HFFc6 (cell line): ENCODE measurements around the gene UCKL1. TPM values are rescaled to one million over a fixed set of nuclear protein-coding genes. Genes with fewer than 3 reads are reported as not detected.

Experiments used
- DNase-seq: peaks from one replicate; pipeline ENCODE4 v3.0.0-alpha.2; 2018
- H3K27ac Mint-ChIP-seq: 2 replicates; pipeline ENCODE4 v1.8.0; 2020; ENCODE audit warnings: mild to moderate bottlenecking, mixed read lengths
- H3K27me3 Mint-ChIP-seq: 2 replicates; pipeline ENCODE4 v1.8.0; 2021; ENCODE audit warnings: mild to moderate bottlenecking, moderate library complexity, mixed read lengths; ENCODE audit not compliant: insufficient read depth
- H3K36me3 Mint-ChIP-seq: 2 replicates; pipeline ENCODE4 v1.8.0; 2021; ENCODE audit warnings: low read depth, mixed read lengths
- H3K4me1 Mint-ChIP-seq: 2 replicates; pipeline ENCODE4 v1.8.0; 2020; ENCODE audit warnings: low read depth, mixed read lengths
- H3K4me3 Mint-ChIP-seq: 2 replicates; pipeline ENCODE4 v1.8.0; 2020; ENCODE audit warnings: mild to moderate bottlenecking, moderate library complexity, mixed read lengths
- H3K9me3 Mint-ChIP-seq: 2 replicates; pipeline ENCODE4 v1.8.0; 2020; ENCODE audit warnings: mild to moderate bottlenecking, mixed read lengths
- CTCF ChIP-seq: fragments of 200-600 bp; sonication (generic); IDR thresholded peaks from 2 replicates; pipeline ENCODE4 v1.5.0; 2021; ENCODE audit warnings: antibody characterized with exemption, mild to moderate bottlenecking
- total RNA-seq, 6 experiments: library from RNA; stranded (reverse); fragmentation: NEBNext Ultra II Directional; extraction: Animal tissue kit (Norgen Biotek cat#: 25700); gene quantifications; 2 replicates in 1 of 6; 3 replicates in 5 of 6; pipeline ENCODE4 v1.2.3, GENCODE V29; 2021

The UCKL1 gene
- total RNA-seq, 6 experiments from 2014 or later = 17.2 to 21.7 (median 19.4) TPM

- no peaks in the 10 kb centered on the region for H3K9me3 Mint-ChIP-seq
- H3K27ac Mint-ChIP-seq = peak overlapping the region; percentile 94
- peaks cover 4% of the 10 kb centered on the region; the same call in 1 of the 2 replicates for H3K36me3 Mint-ChIP-seq
- DNase-seq = no peak
- H3K4me3 Mint-ChIP-seq = no peak overlapping the region
- H3K4me1 Mint-ChIP-seq = peaks cover 26% of the 10 kb centered on the region
- peaks cover 4% of the 10 kb centered on the region for H3K27me3 Mint-ChIP-seq
- TF ChIP-seq CTCF = 0 out of 2 replicates have a peak, but pooled peaks have one; percentile 7
Measured at GRCh38 chr20:63947638-63948456, 8.4 kb downstream of the UCKL1 start.

GRCh38 chr20:63946986-63947637 lies 9.1 kb downstream of the UCKL1 start:
- Mint-ChIP-seq H3K27me3 (peaks cover 4% of the 10 kb centered on the region), H3K9me3 (no peaks in the 10 kb centered on the region), H3K4me3 (no peak overlapping the region; the same call in 1 of the 2 replicates), H3K27ac (peak overlapping the region; percentile 63), H3K4me1 (peaks cover 26% of the 10 kb centered on the region), H3K36me3 (peaks cover 4% of the 10 kb centered on the region; the same call in 1 of the 2 replicates)
- no peak for TF ChIP-seq CTCF
- no peak for DNase-seq

GRCh38 chr20:63945921-63946920 lies 10.0 kb downstream of the UCKL1 start:
- Mint-ChIP-seq H3K9me3 (no peaks in the 10 kb centered on the region), H3K4me1 (peaks cover 26% of the 10 kb centered on the region), H3K36me3 (peaks cover 4% of the 10 kb centered on the region; the same call in 1 of the 2 replicates), H3K27ac (peak overlapping the region; percentile 63; the same call in 1 of the 2 replicates), H3K4me3 (no peak overlapping the region), H3K27me3 (peaks cover 4% of the 10 kb centered on the region)
- no peak for DNase-seq
- TF ChIP-seq CTCF = no peak

GRCh38 chr20:63945031-63945658 lies 11.1 kb downstream of the UCKL1 start:
- no peak for TF ChIP-seq CTCF
- Mint-ChIP-seq H3K9me3 (no peaks in the 10 kb centered on the region), H3K27me3 (peaks cover 4% of the 10 kb centered on the region), H3K4me3 (no peak overlapping the region), H3K36me3 (peaks cover 4% of the 10 kb centered on the region; the same call in 1 of the 2 replicates), H3K4me1 (peaks cover 26% of the 10 kb centered on the region), H3K27ac (no peak overlapping the region)
- DNase-seq = no peak
